Measurements from ENCODE around the gene MYOD1.

Gene MYOD1

DNA sequence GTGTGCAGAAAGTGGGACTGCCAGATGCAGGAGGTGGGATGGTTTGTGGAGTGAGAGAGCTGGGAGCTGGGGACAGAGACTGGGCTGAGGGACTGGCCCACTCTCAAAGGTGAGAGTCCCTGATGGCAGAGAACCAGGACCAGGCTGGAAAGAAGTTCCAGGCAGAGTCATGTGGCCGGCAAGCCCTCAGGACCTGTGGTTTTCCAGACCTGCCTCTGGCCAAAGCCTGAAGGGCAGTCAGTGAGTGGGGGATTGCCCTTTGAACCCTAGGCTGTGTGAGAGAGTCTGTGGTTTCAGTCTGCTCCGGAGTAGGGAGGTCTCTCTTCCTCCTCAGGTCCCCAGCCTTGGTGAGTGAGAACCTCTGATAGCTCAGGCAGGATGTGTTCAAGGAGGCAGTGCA is 32.2 kb downstream of the MYOD1 start:
- DNase-seq, result no peak

DNA sequence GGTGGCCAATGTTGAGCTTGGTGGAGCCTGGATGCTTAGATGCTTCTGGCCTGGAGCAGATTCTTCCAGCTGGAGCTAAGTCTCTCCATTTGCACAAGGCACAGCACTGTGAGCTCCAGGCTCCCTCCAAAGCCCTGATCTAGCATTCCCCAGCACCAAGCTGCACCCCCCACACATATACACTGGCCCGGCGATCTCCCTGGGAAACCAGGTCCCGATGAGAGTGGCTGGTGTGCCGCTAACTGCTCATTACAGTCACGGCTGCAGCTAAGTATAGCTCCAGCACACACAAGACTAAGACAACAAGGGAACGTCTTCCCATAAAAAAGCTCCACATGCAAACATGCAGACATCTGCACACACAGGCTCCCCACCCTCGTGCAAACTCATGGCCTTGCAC is 32.8 kb downstream of the MYOD1 start:
- no peak for DNase-seq

DNA sequence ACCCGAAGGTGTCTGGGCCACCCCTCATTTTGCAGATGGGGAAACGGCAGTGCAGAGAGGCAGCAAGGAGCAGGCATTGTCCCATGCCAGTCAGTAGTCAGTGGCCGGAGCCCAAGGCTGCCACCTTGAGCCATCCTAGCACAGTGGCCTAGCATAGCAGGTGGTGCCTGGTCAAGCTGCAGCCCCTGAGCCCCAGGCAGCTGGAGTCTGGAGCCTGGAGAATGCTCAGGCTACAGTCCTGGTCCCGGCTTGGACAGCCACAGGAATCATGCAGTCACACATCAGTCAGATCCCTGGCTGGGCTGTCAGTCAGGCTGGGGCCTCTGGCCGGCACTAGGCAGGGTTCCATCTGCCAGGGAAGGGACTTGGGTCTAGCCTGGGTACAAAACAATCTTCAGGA is 33.8 kb downstream of the MYOD1 start:
- DNase-seq, result no peak

DNA sequence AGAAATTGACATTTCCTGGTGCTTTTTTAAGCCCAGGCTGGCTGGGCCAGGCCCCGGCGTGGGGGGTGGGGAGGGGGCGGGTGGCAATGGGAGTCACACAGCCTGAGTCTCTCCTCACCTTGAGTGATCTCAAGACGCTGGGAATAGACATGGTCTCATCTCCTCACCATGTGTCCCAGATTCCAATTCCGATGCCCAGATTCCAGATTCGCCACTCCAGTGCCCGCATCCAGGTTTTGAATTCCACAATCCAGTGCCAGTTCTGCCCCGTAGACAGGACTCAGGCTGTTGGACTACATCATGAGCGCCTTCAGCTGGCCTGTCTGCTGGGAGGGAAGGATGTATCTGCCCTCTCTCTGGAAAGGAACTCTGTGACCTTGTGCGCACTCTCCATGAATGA is 34.3 kb downstream of the MYOD1 start:
- no peak for DNase-seq

DNA sequence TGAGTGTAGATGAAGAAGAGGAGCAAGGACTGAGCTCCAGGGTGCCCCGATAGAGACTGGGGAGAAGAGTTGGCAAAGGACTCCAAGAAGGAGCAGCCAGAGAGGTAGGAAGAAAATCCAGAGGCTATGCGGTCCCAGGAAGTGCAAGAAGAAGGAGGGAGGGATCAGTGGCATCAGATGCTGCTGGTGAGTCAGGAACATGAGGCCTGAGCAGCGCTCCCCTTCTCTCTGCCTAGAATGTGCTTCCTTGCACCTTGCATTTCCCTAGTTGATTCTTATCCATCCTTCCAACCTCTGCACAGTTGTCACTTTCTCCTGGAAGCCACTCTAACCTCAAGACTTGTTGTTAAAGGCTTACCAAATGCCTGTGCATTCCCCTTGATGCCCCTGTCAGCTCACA is 36.5 kb downstream of the MYOD1 start:
- DNase-seq, result no peak

DNA sequence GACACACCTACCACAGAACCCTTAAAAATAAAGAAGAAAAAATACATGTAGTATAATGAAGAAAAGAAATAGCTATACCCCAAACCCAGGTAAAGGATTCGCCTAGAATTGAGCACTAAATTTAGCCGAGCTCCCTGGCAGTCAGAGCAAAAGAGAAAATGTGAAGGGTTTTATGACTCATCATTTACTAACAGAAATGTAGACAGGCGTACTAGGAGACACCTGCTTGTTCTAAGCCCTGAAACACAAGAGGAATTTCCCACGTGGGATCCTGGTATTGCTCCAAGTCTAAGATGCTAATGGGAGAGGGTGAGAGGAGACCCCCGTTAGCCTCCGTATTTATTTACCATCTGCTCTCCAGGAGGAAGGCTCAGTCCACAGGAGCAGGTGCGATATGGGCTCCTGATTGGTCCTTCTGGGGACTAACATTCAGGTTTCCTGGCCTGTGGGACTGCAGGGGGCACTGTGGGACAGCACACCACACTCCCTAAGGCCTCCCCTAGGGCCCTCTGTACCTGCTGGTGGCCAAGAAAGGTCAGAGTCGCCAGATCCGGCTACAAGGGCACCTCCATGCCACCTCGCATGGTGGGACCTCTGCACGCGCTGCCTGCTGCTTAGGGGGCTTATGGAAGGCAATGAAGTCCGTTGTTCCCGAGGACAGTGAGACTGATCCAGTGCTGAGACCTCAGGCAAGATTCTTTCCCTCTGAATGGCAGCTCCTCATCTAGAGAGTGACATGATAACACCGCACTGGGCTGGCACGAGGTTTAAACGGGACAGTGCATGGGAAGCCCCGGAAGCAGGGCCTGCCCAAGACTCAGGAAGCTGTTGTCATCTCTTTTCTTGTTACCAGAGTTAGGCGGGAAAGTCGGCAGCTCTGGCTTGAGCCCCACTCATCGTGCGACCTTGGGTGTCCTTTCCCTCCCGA is 41.0 kb downstream of the MYOD1 start:
- peak; percentile 78 for DNase-seq

DNA sequence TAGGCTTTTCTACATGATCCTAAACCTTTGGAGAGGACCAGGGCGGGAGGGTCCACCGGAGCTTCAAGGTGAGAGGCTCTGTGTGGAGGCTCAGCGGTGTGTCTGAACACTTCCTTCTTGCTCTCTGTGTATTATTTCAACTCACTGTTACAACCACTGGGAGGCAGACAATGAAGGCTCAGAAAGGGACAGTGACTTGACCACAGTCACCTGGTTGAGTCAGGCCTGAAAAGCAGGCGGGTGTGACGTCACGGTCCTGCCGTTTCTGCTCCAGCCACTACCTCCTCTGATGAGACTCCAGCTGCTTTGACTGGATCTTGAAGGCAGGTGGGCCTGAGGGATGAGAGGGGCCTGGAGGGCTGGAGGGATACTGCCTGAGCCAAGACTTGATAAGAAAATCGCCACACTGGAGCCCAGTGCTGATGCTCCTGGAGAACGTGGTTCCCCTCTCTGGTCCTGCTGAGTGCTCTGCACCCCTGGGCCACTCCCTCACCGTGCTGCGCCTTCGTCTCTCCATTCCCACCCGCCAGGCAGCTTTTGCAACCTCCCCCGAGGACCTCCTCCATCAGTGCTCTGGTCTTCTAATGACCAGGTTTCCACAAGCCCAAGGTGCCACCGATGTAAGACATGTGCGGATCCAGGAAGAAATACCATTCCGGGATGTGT is 43.1 kb downstream of the MYOD1 start:
- no peak for DNase-seq

DNA sequence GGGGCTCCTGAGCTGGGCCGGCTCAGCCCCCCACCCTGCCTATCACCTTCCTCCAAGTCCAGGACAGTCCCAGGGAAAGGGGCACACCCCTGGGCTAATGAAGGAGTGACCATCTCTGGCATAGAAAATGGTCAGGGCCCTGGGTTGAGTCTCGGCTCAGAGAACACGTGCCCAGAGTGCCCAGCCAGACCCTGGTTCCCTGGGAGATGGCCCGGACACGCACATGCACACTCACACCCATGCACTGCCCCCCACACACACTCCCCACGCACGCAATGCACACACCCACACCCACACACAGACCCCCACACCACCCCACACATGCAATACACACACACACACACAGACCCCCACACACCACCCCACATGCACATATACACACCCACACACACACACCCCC is 43.9 kb downstream of the MYOD1 start:
- DNase-seq, result no peak

DNA sequence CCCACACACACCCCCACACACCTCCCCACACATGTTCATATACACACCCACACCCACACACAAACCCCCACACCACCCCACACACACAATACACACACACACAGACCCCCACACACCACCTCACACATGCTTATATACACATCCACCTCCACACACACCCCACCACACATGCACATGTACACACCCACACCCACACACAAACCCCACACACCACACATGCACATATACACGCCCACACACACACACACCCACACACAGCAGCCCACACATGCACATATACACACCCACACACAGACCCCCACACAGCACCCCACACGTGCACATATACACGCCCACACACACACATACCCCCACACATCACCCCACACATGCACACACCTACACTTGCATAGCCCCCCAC is 44.3 kb downstream of the MYOD1 start:
- no peak for DNase-seq

DNA sequence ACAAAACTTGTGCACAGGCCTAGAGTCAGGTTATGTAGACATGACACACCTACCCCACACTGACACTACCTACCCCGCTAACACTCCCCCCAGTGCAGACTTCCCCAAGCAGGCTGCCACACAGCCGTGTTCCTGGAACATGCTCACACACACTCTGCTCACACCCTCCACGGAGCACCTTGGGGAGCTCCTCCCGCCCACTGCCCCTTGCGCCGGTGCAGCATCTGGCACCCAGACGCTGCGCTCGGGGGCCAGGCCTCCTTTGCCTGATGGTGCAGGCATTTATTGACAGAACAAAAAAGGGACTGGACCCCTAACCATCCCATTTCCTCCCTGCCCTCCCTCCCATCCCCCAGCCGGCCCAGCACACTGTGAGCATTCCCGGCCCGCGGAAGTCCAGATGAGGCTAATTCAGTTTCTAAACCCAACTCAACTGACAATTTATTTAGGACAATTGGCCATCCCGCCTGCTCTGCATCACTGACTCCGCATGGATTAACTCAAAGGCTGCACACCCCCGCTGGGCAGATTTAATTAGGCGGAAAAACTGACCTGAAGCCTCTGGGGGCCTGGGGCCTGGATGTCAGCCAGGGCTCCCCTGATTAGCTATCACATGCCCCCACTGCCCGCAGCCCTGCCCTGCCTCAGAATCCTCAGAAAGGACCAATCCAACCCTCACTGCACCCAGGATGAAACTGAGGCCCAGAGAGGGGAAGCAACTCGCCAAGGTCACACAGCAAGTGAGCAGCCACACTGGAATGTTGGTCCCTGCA is 45.3 kb downstream of the MYOD1 start:
- DNase-seq, result no peak

DNA sequence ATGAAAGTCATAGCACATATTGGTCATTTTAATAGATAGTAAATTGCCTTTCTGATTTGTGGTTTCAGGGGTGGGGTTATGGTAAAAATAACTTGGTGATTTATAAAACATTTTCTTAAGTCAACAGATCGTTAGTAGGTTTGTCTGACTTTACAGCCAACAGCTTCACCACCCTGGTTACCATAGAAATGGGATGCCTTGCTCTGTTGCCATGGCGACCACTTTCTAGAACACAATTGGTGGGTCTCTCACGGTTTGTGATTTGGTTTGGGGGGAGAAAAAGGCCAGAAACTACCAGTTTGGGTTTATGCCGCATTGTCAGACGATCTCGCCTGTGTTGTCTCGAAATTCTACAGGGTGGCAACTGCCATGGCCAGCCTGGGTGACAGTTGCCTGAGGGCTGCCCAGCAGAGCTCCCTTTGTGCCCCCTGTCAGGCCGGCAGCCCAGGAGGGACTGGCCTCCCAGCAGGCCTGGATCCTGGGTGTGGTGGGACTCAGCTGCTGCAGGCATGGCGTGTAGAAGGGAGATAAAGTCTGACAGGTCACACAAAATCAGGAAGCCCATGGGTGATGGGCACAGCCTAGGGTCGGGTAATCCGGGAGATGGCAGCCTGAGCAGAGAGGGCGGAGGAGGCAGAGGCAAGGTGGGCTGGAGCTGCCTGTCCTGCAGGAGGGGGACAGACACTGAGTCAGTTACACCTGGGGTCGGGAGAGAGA is 46.1 kb downstream of the MYOD1 start:
- DNase-seq, result no peak

DNA sequence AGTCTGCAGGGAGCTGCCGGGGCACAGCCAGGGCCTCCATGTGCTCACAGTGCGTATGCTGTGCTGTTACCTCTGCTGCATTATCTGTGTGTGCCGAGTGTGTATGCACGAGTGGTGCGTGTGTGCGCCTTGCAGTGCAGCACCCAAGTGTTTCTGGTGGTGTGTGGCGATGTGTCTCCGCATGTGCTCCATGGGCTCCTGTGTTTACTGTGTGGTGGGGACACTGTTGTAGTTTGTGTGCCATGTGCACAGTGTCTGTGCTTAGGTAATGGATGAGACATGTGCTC is 46.6 kb downstream of the MYOD1 start:
- DNase-seq, result no peak

DNA sequence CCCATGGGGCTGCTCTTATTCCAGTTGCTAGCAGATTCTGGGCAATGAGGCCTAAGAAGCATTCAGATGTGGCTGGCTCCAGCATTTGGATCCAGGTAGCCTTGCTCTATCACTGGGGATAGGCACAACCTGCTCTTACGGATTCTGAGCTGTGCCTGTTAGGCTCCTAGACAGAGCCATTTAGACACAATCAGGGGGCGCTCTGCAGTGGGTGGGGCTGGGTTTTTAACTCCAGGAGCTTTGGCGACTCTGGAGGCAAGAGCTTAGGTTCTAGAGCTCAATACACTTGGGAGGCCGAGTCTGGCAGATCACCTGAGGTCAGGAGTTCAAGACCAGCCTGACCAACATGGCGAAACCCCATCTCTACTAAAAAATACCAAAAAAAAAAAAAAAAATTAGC is 47.2 kb downstream of the MYOD1 start:
- DNase-seq, result no peak

DNA sequence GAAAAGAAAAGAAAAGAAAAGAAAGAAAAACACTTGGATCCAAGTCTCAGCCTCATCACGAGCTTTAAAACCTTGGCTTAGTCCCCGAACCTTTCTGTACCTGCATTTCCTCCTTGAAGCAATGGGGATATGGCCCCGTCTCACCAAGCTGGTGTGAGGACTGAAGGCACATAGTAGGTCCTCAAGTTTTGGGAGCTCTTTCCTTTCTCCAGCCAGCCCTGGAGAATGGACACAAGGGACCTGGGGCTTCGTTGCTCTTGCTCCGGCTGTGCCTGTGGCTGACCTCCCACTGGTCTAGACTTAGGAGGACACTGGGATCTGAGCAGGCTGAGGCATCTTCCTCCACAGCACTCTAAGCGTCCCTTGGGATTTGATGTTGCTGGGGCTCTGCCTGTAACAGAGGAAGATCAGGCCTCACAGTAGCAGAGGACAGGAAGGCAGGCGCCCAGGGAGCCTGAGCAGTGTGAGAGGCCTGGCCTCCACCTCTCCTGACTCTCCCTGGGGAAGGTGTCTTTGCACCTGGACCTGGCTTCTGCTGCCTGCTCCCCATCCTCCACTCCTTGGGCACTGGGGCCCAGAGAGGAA is 48.0 kb downstream of the MYOD1 start:
- no peak for DNase-seq

DNA sequence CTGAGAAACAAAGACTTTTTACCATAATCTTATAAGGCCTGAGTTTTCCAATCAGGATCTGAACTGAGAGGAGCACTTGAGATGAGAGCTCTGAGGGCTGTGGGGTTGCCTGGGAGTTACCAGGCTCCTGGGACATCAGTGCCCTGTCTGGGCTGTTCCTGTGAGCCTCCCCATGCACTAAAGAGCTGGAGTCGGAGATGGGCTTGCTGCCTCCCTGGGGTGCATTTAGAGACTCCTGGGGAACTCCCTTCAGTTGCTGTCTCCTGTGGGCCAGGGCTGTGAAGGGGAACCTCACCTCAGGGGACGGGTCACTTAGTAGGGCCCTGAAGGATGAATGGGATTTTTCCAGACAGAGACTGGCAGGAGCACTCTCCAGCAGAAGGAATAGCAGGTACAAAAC is 48.5 kb downstream of the MYOD1 start:
- DNase-seq, result no peak

DNA sequence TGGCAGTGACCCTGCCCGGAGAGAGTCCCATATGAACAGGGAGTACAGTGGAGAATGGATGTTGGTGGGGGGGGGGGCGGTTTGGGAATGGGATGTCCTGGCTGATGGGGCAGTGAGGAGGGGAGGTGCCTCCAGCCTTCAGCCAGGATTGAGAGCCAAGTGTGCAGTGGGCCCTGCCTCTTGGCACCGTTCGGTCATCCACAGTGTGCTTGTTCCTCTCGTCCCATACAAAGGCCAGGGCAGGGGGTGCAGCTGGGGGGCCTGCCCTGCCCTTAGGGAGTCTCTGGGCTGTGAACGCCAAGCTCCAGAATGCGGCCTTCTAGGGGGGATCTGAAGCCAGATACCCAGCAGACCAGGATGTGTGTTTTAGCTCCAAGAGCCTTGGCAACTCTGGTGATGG is 49.2 kb downstream of the MYOD1 start:
- DNase-seq, result no peak

DNA sequence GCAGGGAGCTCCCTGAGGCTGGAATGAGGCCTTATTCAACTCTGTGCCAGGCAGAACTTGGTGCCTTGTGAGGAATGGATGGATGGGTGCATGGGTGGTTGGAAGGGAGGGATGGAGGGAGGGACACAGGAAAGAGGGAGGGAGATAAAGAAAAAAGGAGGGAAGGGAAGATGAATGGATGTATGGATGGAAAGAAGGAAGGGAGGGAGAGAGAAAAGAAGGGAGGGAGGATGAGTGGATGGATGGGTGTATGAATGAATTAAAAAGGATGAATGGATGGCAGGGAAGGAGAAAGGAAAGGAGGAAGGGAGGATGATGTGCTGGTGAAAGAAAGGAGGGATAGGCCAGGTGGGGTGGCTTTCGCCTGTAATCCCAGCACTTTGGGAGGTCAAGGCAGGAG is 49.8 kb downstream of the MYOD1 start:
- DNase-seq, result no peak

DNA sequence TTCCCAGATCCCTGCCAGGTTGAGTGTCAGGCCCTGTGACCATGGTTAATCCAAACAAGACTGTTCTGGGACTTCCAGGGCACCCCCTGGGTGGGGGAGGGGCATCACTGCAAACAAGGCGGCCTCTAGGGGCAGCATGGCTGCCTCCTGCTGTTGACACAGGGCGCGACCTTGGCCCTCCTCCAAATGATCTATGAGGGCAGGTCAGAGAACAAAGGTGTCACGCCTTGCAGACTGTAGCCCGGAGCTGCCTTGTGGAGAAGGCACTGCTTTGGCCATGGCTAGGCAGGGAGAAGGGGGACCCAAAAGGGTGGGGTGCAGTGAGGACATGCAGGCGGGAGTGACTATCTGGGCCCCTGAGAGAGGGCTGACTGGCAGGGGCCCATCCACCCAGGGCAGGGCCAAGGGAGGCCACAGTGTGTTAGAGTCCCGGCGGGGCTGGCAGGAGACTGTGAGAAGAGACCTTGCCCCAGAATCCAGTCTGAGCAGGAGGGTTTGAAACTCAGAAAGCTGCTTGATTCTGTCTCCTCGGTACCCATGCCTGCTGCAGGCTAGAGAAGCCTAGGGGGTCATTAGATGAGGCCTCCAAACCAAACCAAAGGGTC is 50.8 kb downstream of the MYOD1 start:
- no peak for DNase-seq

DNA sequence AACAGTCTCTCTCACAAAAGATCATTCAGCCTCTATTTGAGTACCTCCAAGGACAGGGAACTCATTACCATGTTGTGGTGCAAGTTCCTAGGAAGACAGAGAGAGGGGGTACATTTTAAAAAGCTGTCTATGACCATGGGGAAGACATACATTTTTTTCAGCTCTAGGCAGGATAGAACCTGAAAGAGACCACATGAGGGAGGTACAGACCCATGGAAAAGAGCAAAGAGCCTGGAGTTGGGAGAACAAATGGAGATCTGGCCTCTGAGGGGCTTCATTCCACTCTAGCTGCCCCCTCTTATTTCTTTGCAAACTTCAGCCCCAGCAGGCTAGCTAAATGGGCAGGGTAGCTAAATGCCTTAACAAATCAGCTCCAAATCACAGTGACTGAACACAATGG is 51.5 kb downstream of the MYOD1 start:
- no peak for DNase-seq

DNA sequence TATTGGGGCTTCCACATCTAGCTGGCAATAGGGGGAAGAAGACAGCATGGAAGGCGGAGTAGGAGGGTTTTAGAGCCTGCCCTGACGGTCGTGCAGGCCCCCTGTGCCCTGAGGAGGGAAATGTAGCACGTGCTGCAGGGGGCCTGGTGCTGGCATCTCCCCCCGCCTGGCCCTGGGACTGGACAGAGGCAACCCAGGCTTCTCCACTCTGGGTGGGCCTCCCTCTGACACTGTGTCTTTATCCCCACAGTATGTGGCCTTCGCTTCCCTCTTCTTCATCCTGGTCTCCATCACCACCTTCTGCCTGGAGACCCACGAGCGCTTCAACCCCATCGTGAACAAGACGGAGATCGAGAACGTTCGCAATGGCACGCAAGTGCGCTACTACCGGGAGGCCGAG is 52.0 kb downstream of the MYOD1 start:
- no peak for DNase-seq

Measured in 8988T (cell line).